GM19099 (cell line): ENCODE data around the gene UBE2J2.

Source experiments
- POLR2A ChIP-seq: IDR thresholded peaks from 3 replicates; pipeline ENCODE4 v1.6.1; 2011; ENCODE audit warnings: low read depth; ENCODE audit not compliant: insufficient read length; ENCODE audit errors: extremely low read depth

The UBE2J2 gene

GRCh38 chr1:1304331-1305299, 31.0 kb upstream of the UBE2J2 start:
- no peak for TF ChIP-seq POLR2A

GRCh38 chr1:1303736-1304135, 30.1 kb upstream of the UBE2J2 start:
- TF ChIP-seq POLR2A = no peak

- TF ChIP-seq POLR2A = no peak
These were observed 29.4 kb upstream of the UBE2J2 start for GRCh38 chr1:1302951-1303509.

DNA sequence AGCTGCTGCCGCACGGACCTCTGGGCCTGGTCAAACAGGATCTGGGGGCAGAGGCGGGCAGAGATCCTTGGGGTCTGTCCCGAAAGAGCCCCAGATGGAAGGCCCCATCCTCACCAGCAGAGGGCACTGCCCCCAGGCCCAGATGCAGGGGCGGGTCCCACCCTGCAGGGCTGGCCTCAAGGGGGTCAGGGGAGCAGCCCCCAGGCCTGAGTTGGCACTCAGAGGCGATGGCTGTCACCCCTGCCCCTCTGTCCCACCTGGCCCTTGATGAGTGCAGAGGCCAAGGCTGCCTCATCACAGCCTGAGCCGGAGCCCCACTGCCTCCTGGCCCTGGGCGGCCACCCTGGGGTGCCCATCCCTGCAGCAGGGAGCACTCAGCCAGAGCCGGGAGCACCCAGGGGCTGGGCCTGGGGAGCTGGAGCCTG, 28.4 kb upstream of the UBE2J2 start:
- no peak for TF ChIP-seq POLR2A

- no peak for TF ChIP-seq POLR2A
These were observed 26.7 kb upstream of the UBE2J2 start for GRCh38 chr1:1300352-1300739.

GRCh38 chr1:1299686-1300351, 26.2 kb upstream of the UBE2J2 start:
- TF ChIP-seq POLR2A = no peak

- TF ChIP-seq POLR2A = no peak
These were observed 25.4 kb upstream of the UBE2J2 start for GRCh38 chr1:1298861-1299685.

- TF ChIP-seq POLR2A = no peak
These were observed 24.3 kb upstream of the UBE2J2 start for GRCh38 chr1:1297802-1298424.

DNA sequence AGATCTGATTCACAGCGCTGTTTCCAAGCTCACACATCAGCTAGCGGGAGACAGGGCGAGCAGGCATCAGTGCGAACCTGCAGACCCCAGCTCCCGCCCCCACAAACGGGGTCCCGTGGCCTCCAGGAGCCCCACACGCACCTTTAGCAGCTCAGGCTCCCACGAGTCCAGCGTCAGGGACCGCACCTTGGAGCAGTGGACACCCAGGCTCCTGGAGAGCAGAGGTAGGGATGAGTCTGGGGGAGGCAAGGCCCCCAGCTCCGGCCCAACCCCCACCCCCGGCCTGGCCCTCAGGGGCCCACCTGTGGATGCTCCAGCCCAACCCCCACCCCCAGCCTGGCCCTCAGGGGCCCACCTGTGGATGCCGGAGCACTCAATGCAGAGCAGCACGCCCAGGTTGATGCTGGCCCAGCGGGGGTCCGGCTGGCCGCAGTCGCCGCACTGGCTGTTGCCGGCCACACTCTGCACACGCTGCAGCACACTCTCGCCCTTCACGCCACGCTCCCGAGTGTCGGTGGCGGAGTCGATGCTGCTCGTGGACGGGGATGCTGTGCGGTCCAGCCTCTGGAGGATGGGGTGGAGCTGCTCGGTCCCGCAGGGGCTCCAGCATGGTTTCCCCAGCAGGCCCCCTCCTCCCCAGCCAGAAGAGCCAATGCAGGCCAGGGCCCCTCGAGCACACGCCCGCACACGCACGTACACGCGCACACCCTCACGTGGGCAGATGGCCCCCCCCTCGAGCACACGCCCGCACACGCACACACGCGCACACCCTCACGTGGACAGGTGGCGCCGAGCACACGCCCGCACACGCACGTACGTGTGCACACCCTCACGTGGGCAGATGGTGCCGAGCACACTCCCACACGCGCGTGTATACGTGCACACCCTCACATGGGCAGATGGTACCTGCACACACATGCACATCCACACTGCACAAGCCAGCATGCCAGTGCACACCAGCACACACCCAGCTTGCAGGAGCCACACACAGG, 22.7 kb upstream of the UBE2J2 start:
- TF ChIP-seq POLR2A = no peak

DNA sequence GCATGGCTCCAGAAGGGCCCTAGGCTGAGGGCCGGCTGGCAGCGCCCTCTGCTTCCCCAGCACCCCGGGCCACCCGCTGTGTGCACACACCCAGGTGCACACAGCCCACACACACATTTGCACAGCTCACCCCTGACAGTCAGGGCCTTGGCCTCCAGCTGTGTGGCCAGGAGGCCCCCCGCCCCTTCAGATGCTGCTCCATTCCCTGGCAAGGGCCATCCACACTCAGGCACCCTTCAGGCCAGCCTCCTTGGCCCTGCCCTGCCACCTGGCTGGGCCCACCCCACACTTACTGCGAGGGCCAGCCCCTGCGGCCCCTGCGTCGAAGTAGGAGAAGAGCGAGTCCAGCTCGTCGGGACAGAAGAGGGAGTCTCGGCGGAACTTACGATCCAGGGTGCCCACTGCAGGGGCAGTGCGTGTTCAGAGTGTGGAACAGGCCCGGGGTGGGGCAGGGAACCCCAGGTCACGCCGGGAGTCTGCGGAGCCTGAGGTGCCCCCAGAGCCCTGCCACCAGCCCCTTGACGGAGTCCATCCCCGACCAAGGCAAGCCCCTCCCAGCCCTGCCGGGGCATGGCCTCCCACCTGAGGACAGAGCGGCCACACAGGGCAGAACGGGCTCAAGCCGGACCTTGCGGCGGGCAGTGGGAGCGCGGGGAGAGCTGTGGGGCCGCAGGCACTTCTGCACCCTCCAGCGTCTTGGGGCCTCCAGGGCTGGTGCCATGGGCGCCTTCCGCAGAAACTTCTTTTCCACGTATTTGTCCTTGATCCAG, 21.7 kb upstream of the UBE2J2 start:
- TF ChIP-seq POLR2A = no peak

DNA sequence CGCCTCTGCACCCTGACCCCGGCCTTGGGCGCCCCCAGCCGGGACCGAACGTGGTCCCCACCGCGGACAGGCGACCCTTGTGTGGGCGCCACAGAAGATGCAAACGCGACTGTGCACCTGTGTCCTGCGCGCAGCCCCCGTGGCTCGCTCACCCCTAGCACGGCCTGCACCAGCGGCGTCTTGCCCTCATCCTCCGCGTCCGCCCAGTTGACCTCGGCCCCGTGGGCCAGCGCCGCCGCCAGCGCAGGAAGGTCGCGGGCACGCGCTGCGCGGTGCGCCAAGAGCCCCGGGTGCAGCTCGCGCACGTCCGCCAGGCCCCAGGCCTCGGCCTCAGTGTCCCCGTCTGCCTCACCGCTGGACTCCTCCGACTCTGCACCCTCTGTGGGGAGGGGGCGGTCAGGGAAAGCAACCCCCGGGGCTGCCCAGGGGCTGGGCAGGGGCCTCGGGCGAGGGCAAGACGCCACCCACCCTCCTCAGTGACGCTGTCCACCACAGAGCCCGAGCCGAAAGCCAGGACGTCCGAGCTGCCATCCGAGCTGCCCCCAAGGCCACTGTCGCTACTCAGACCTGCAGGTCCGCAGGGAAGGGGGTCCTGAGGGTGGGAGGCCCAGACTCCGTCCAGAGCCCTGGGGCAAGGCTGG, 20.7 kb upstream of the UBE2J2 start:
- TF ChIP-seq POLR2A = no peak

DNA sequence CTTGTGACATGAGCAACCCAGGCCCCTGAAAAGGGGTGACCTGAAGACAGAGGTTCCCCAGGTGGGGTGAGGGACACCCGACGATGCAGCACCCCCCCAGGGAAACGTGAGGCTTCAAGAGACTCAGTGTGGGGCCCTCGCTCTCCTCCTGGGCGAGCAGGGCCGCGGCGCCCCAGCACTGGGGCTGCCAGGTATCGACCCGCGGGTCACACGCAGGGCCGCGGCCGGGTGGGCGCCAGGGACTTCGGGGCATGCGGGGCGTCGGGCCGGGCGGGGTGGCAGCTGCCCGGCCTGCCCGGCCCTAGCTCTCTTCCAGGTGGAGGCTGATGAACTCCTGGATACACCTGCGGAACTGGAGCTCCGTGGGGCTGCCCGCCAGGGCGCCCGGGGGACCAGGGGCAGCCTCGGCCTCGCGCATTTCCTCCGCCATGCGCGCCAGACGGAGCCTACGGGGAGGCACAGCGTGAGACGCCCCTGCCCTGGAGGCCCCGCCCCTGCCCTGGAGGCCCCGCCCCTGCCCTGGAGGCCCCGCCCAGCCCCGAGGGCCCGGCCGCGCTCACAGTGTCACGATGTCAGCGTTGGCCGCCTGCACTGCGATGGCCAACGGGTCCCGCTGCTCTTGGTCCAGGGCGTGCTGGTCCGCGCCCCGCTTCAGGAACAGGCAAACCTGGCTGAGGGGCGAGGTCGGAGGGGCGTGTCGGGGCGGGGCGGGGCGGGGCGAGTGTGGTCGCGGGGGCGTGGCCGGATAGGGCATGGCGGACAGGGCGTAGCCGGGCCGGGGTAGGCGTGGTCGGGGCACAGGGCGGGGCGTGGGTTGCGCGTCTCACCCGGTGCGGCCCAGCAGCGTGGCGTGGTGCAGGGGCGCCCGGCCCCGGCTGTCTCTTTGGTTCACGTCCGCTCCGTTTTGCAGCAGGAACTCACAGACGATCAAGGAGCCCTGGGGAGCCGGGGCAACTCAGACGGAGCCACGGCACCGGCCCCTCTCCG, 19.9 kb upstream of the UBE2J2 start:
- TF ChIP-seq POLR2A = no peak
